ENCODE measurements around the gene MRPL38. TPM values are rescaled to one million over a fixed set of nuclear protein-coding genes. Genes with fewer than 3 reads are reported as not detected.

Gene MRPL38
- total and polyA plus RNA-seq, 4 donors, result 23.0 to 63.9 (median 50.5) TPM

DNA sequence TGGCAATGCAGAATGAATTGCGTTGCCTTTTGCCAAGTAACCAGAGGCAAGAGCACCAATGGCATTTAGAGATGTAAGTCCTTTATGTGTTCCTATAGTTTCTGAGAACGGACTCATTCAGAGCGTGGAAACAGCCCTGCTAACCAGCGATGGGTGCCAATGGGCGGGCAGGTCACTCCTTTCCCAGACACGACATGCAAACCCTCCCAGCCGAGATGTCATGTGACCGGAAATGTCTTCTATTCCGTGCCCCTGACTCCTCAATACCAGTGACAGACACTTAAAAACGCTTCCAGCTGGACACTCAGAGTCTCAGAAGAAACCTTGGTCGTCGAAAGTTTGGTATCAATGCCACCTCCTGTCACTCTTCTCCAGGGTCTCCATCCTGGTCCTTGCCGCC lies 33.0 kb upstream of the MRPL38 start:
- no peak for DNase-seq (ENCODE audit: low spot score)
- Histone ChIP-seq H3K9ac (ENCODE audit: low read depth in 1 of 2, low read length in 2 of 2) (no peak overlapping the region), H3K27ac (ENCODE audit: low read depth in 1 of 2, low read length in 2 of 2) (no peak overlapping the region), H3K36me3 (ENCODE audit: control insufficient read depth in 4 of 4, insufficient read depth in 3 of 4, low read depth in 1 of 4, low read length in 3 of 4) (peaks cover 0 to 2% (median 0%) of the 10 kb centered on the region in 4 donors), H3K4me1 (ENCODE audit: control insufficient read depth in 4 of 4, insufficient read depth in 4 of 4, low read length in 3 of 4) (peaks cover 0 to 15% (median 9%) of the 10 kb centered on the region in 4 donors), H3K4me3 (ENCODE audit: low read depth in 1 of 3, low read length in 3 of 3) (no peak overlapping the region), H3K27me3 (ENCODE audit: control insufficient read depth in 4 of 4, insufficient read depth in 4 of 4, low read length in 3 of 4) (no peaks in the 10 kb centered on the region), H3K9me3 (ENCODE audit: control insufficient read depth in 4 of 4, low read length in 3 of 4) (no peaks in the 10 kb centered on the region)
- WGBS, result 91% methylated on average over 13 of the region's 13 CpGs
- TF ChIP-seq, protein P1, sequence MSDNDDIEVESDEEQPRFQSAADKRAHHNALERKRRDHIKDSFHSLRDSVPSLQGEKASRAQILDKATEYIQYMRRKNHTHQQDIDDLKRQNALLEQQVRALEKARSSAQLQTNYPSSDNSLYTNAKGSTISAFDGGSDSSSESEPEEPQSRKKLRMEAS (IDR thresholded peaks at IDR 0.05), result no peak
- no peak for TF ChIP-seq NR2F2 (IDR thresholded peaks at IDR 0.05)

DNA sequence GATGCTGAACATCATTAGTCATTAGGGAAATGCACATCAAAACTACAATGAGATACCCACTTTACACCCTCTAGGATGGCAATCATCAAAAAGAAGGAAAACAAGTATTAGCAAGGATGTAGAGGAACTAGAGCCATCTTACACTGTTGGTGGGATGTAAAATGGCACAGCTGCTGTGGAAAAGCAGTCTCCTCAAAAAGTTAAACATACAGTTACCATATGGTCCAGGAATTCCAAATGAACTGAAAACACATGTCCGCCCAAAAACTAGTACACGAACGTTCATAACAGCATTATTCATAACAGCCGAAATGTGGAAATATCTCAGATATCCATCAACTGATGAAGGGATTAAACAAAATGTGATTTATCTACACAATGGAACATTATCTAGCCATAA lies 29.1 kb upstream of the MRPL38 start:
- Histone ChIP-seq H3K4me1 (ENCODE audit: control insufficient read depth in 4 of 4, insufficient read depth in 4 of 4, low read length in 3 of 4) (no peaks in the 10 kb centered on the region), H3K4me3 (ENCODE audit: low read depth in 1 of 3, low read length in 3 of 3) (no peak overlapping the region), H3K9ac (ENCODE audit: low read depth in 1 of 2, low read length in 2 of 2) (no peak overlapping the region), H3K36me3 (ENCODE audit: control insufficient read depth in 4 of 4, insufficient read depth in 3 of 4, low read depth in 1 of 4, low read length in 3 of 4) (no peaks in the 10 kb centered on the region), H3K27ac (ENCODE audit: low read depth in 1 of 2, low read length in 2 of 2) (no peak overlapping the region), H3K9me3 (ENCODE audit: control insufficient read depth in 4 of 4, low read length in 3 of 4) (no peaks in the 10 kb centered on the region), H3K27me3 (ENCODE audit: control insufficient read depth in 4 of 4, insufficient read depth in 4 of 4, low read length in 3 of 4) (no peaks in the 10 kb centered on the region)
- no peak for DNase-seq (ENCODE audit: low spot score)
- 92% methylated on average over 4 of the region's 4 CpGs for WGBS
- TF ChIP-seq, protein P2, sequence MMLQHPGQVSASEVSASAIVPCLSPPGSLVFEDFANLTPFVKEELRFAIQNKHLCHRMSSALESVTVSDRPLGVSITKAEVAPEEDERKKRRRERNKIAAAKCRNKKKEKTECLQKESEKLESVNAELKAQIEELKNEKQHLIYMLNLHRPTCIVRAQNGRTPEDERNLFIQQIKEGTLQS (IDR thresholded peaks at IDR 0.05), result no peak
- TF ChIP-seq, protein P1 (IDR thresholded peaks at IDR 0.05), result no peak
- TF ChIP-seq RXRA (IDR thresholded peaks at IDR 0.05) (no peak), NR2F2 (IDR thresholded peaks at IDR 0.05) (no peak), TAF1 (conservative IDR thresholded peaks at IDR 0.05) (no peak), EGR1 (IDR thresholded peaks at IDR 0.05; ENCODE audit: low read depth in 2 of 2) (no peak), GABPA (IDR thresholded peaks at IDR 0.05 in 1 of 2, conservative IDR thresholded peaks at IDR 0.05 in 1 of 2) (no peak), RAD21 (IDR thresholded peaks at IDR 0.05) (no peak), YY1 (IDR thresholded peaks at IDR 0.05) (no peak), JUND (IDR thresholded peaks at IDR 0.05) (no peak), HNF4G (IDR thresholded peaks at IDR 0.05) (no peak), FOXA2 (IDR thresholded peaks at IDR 0.05) (no peak), HNF4A (conservative IDR thresholded peaks at IDR 0.05) (no peak), SP1 (IDR thresholded peaks at IDR 0.05) (no peak)
- TF ChIP-seq, protein P3, sequence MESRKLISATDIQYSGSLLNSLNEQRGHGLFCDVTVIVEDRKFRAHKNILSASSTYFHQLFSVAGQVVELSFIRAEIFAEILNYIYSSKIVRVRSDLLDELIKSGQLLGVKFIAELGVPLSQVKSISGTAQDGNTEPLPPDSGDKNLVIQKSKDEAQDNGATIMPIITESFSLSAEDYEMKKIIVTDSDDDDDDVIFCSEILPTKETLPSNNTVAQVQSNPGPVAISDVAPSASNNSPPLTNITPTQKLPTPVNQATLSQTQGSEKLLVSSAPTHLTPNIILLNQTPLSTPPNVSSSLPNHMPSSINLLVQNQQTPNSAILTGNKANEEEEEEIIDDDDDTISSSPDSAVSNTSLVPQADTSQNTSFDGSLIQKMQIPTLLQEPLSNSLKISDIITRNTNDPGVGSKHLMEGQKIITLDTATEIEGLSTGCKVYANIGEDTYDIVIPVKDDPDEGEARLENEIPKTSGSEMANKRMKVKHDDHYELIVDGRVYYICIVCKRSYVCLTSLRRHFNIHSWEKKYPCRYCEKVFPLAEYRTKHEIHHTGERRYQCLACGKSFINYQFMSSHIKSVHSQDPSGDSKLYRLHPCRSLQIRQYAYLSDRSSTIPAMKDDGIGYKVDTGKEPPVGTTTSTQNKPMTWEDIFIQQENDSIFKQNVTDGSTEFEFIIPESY (IDR thresholded peaks at IDR 0.05), result no peak
- TF ChIP-seq, protein P4, sequence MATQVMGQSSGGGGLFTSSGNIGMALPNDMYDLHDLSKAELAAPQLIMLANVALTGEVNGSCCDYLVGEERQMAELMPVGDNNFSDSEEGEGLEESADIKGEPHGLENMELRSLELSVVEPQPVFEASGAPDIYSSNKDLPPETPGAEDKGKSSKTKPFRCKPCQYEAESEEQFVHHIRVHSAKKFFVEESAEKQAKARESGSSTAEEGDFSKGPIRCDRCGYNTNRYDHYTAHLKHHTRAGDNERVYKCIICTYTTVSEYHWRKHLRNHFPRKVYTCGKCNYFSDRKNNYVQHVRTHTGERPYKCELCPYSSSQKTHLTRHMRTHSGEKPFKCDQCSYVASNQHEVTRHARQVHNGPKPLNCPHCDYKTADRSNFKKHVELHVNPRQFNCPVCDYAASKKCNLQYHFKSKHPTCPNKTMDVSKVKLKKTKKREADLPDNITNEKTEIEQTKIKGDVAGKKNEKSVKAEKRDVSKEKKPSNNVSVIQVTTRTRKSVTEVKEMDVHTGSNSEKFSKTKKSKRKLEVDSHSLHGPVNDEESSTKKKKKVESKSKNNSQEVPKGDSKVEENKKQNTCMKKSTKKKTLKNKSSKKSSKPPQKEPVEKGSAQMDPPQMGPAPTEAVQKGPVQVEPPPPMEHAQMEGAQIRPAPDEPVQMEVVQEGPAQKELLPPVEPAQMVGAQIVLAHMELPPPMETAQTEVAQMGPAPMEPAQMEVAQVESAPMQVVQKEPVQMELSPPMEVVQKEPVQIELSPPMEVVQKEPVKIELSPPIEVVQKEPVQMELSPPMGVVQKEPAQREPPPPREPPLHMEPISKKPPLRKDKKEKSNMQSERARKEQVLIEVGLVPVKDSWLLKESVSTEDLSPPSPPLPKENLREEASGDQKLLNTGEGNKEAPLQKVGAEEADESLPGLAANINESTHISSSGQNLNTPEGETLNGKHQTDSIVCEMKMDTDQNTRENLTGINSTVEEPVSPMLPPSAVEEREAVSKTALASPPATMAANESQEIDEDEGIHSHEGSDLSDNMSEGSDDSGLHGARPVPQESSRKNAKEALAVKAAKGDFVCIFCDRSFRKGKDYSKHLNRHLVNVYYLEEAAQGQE (IDR thresholded peaks at IDR 0.05), result no peak
- TF ChIP-seq, protein P5, sequence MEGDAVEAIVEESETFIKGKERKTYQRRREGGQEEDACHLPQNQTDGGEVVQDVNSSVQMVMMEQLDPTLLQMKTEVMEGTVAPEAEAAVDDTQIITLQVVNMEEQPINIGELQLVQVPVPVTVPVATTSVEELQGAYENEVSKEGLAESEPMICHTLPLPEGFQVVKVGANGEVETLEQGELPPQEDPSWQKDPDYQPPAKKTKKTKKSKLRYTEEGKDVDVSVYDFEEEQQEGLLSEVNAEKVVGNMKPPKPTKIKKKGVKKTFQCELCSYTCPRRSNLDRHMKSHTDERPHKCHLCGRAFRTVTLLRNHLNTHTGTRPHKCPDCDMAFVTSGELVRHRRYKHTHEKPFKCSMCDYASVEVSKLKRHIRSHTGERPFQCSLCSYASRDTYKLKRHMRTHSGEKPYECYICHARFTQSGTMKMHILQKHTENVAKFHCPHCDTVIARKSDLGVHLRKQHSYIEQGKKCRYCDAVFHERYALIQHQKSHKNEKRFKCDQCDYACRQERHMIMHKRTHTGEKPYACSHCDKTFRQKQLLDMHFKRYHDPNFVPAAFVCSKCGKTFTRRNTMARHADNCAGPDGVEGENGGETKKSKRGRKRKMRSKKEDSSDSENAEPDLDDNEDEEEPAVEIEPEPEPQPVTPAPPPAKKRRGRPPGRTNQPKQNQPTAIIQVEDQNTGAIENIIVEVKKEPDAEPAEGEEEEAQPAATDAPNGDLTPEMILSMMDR (IDR thresholded peaks at IDR 0.05; ENCODE audit: low read depth, low read length, missing input control), result no peak
